Measurements from ENCODE around the gene GNAI3.

GNAI3 gene

DNA sequence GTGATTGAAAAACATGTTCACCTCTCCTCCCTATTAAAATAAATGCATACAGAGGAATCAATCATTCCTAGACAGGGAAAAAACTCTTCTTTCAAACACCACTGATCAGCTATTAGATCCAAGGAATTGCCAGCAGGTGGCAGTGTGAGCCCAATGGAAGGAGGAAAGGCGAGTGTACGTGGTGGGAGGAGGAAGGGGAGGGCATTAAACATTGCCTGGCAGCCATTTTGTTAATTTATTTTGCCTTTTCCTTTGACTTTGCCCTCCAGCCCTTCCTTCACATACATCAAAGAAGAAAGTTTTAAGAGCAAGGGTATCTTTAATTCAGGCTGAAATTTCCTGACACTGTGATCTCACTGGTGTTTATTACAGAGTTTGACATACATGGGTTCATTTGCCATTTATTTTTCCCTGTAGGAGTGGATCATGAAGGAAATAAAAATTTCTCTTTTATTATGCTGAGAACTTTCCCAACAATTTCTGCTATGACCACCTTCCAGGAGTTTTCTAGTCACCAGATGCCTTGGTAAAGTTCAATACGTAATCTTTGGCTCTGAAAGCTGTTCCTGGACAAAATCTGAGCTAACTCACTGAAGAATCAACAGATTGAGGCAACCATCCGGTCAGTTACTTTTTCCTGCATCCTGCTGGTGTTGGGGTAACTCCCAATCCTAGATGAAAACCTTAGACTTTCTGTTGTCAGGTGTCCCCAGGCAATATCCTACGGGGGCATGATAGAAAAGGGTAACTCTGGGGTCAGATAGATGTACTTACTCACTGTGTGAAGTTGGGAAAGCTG lies 1.9 kb upstream of the GNAI3 start:
- DNase-seq, result peak; percentile 88

DNA sequence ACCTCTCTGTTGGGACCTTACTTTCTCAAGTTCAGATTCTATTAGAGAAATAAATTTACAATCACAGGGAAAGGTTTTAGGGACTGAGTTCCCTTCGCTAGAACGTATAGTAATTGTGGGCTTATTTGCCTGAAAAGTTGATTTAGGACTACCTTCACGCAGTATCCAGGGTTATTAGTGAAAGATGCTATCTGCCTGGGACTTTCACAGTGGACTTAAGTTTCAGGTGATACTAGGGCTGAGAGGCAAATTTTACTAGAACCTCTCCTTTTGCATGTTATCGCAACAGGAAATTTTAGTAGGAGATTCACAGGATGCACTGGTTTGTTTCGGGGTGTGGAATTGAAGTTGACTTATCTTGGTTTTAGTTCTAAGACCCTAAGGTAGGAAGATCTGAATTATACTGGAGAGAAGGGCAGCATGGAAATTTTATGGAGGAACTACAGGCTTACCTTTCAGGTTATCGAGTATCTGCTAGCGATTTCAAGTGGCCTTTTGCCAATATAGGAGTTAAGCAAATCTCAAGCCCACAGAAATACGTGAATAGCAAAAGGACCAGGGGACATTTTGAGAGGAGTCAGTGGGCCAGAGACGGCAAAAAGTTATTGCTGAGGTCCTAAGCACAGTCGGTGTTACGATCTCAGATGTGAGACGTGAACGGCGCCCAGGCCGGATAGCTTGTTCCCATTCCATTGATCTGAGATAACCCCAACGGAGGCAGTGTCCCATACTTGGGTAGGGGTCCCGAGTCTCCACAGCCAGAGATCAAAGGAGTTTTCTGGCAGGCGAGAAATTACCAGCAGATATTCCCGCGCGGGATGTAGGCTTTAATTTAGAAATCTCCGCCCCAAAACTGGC lies 723 bp upstream of the GNAI3 start:
- no peak for DNase-seq

DNA sequence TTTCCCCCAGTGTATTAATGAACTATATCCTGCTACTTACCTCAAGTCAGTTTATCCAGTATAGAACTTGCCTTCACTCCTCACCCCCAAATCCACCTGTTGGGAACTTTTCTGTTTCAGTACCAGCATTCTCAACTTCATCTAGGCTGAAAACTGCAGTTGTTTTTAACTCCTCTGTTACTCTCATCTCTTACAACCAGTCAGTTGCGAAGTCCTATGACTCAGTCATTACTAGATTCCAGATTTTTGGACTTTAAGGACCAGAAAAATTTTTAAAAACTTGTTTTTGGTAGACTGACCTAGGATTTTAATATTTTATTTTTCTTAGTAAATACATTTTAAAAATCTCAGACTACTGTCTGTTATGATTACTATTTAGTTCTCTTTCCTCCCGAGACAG lies 8.1 kb downstream of the GNAI3 start:
- DNase-seq, result no peak

DNA sequence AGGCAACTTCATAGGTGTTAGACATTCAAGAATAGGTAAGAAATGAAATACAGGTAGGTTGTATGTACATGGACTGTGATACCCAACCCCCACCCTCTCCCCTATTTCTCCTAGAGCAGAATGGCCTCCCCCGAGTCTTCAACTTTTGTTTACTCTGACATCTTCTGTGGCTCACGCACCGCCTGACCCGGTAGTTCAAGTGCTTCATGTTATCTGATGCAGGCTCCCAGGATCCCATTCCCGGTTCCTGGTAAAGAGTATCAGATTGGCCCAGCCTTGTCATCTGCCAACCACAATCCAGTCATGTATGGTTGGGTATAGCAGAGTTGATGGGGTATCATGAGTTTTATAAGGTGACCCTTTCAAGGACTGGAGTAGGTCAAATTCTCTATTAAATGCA lies 9.1 kb downstream of the GNAI3 start:
- DNase-seq, result no peak

DNA sequence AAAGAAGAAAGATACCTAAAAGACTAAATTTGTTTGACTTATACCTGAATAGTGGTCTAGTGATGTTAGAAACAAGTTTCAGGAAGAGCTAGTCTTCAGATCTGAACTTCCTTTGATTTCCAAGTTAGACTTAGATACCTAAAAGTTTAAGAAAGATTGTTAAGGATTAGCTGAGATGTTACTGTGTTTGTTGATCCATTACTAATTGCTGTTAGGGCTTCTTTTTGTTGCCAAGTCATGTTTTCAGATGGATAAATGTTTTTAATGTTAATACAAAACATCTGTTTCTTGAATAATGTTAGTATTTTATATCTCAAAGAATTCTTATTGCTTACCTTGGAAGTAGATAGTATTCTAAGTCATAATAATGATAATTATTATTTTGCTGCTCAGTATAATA lies 11.6 kb downstream of the GNAI3 start:
- no peak for DNase-seq

DNA sequence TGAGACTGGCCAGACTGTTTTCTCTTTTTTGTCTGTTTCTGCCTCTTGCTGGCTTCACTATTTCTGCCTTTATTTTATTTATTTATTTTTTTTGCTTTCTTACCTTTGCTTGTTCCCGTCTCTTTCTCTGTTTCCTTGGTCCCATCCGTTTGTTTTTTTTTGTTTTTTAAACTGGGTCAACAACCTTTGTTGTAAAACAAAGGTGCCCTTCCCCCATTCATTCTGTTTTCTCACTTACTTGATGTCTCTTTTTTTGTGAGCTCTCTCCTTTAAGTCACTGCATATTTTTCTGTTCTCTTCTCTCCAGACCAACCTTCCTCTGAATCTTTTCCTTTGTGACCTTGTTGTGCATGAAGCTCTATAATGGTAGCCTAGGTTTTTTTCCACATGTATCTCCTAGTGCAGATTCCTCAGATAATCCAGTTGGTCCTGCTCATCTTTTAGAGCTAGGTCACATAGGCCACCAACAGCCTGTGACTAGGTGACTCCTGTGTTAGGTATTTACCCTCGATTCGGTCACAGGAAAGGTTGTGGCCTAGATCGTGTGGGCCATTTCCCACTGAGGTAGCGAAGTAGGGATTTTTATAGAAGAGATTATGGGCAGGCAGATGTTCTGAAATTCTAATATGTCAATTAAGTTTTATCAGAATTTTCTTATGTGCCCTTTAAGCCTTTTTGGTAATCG lies 15.9 kb downstream of the GNAI3 start:
- DNase-seq, result no peak

DNA sequence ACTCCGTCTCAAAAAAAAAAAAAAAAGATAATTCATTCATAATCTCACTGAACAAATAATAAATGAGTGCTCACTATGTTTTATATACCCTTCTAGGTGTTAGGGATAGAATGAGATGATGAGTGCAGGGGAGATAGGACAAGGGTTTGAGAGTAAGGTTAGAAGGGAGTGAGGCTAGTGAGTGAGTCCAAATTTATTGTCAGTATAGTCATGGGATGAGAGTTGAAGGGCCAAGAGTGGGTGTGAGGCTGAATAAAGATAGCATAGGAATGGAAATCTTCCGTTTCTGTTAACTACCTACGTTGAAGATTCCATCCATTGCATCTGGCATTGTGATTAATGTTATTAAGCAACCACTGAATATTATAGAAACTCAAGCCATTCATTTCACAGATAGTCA lies 16.8 kb downstream of the GNAI3 start:
- DNase-seq, result no peak

DNA sequence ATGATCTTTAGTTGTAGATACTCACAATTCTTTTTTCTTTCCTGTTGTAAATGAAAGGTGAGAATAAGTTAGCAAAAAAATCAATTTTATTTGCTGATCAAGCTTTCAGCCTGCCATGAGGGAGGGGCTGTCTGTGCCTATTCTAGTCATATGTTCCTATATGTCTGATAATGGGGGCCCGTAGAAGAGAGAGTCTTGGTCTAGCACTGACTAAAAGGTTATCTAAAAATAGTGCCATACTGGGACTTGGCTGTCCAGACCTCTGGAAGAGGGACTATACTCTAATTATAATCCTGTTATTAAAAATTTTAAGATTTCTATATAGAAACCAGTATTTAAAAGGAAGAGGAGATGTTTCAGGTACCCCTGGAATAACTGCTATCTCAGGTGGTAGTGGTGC lies 18.6 kb downstream of the GNAI3 start:
- DNase-seq, result no peak

DNA sequence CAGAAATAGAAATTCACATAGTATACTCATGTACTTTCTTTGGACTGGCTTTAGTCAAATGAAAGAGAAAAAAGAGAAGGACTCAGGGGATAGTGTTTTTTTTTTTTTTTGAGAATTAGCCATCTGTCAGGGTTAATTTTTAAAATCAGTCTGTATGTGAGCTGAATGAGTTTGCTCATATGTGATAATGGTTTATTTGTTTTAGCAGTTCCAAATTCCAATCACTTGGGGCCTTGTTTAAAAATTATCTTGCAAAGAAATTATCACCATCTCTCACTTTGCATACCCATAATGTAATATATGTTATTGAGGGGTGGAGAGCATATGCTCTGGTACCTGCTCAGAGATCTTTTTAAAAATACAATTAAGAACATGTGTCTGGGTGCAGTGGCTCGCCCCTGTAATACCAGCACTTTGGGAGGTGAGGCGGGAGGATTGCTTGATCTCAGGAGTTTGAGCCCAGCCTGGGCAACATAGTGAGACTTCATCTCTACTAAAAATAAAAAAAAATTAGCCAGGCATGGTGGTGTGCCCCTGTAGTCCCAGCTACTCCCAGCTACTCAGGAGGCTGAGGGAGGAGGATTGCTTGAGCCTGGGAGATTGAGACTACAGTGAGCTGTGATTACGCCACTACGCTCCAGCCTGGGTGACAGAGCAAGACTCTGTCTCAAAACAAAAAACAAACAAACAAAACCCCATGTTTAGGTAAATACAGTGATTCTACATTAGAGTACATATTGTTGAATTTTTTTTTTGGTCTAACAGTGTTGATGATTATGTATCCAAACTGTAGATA lies 19.7 kb downstream of the GNAI3 start:
- no peak for DNase-seq

DNA sequence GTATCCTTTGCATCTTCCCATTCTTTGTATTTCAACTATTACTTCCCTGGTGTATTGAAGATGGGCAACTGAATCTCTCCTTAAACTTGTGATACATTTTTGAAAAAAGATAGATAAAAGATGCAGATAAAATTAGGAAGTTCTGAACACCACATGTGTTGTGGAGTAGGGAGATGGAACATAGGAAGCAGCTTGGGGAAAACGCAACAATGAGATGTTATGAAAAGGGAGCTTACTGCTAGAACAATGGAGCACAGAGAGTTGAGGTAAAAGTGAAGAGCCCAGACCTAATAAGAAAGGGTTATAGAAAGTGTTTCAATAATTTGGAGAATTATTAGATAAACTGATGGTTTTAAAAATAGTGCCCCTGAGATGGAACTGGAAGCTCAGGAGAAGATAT lies 20.9 kb downstream of the GNAI3 start:
- no peak for DNase-seq

DNA sequence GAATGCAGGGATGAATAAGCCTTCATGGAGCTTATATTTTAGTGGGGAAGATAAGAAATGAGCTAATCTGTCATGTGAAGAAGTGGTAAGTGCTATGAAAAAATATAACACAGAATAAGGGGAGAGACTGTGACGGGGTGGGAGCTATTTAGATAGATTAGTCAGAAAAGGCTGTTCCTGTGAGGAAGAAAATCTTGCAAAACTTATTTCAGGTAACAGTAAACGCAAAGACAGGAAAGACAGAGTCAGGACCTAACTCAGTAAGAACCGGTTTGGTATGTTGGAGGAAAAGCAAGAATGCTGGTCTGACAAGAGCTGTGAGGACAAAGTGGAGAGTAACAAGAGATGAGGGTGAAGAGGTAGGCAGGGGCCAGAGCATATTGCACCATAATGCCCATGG lies 22.0 kb downstream of the GNAI3 start:
- no peak for DNase-seq

DNA sequence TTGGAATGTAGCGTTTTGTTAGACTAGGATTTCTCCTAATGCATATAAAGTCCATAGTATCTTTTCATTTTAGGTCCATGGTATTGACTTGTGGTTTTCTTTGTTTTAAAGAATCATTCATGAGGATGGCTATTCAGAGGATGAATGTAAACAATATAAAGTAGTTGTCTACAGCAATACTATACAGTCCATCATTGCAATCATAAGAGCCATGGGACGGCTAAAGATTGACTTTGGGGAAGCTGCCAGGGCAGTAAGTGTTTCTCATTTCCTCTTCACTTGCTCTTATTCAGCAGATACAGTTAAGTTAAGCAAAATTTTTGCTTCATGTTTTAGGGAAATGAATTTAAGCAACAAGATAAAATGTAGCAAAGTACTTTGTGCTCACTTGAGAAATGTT lies 25.4 kb downstream of the GNAI3 start:
- no peak for DNase-seq

DNA sequence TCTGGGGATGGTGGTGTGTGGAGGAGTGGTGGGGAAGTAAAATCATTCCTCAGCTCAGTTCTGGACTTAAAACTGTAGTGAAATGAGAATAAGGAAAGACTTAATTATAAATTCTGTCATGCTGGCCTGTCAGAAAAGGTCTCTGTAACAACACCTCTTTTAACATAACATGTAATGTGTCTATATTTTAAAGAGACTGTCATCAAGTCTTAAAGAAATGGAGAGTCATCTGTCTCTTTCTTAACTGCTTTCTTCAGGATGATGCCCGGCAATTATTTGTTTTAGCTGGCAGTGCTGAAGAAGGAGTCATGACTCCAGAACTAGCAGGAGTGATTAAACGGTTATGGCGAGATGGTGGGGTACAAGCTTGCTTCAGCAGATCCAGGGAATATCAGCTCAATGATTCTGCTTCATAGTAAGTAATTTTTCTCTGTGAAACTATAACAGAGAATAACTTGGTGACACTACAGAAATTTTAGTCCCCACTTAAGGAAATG lies 30.6 kb downstream of the GNAI3 start:
- no peak for DNase-seq

DNA sequence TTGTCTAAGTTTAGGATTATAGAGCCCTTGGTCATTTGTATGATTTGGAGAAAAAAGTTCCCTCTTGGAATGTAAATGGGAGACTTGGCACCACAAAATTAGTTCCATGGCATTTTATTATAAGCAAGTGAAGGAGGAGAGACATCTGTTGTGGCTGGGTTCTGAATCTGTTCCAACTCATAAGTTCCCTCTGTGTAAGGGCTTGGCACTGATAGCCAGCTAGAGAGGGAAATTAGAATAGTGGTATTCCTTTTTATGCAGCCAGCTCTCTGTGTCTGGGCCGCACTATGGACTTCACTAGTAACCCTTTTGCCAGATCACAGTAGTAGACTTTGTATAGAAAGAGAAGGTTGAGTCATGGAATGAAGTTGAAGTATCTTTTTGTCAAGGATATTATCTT lies 31.1 kb downstream of the GNAI3 start:
- DNase-seq, result no peak

DNA sequence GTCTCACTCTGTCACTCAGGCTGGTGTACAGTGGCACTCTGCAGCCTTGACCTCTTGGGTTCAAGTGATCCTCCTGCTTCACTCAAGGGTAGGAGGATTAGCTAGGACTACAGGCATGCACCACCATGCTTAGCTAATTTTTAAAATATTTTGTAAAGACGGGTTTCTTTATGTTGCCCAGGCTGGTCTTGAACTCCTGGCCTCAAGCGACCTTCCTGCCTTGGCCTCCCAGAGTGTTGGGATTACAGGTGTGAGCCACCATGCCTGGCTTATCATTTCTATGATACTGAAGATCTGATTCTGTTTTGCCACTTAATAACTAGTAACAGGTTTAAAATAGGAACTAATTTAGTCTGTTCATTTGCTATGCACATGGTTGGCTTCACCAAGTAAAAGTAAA lies 33.6 kb downstream of the GNAI3 start:
- DNase-seq, result no peak

DNA sequence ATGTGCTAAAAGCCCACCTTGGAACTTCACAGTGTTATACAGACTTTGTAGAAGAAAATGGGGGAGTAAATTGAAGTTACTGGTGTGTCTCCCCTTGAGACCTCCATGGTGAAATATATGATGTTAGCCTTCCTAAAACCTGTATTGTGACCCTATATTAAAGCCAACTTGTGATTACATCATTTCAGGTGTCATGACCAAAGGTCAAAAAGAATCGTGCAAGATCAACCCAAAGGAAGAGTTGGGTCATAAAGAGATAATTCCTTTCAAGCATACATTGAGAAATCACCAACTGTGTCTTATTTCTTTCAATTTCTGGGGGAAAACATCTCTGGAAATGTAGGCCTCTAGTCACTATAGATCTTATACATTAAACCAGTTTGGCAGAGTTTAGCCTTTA lies 36.4 kb downstream of the GNAI3 start:
- DNase-seq, result no peak

DNA sequence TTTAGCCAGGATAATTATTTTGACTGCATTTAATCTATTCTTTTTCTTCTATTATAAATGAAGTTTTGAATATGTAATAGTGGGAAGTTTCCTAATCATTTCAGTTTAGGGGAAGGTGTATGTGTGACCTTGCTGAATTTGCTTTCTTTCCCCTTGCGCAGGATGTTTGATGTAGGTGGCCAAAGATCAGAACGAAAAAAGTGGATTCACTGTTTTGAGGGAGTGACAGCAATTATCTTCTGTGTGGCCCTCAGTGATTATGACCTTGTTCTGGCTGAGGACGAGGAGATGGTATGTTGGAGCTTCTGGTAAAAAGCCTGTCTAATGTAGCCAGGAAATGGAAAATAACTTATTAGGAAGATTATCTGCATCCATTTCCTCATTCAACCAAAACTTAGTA lies 37.6 kb downstream of the GNAI3 start:
- DNase-seq, result no peak

DNA sequence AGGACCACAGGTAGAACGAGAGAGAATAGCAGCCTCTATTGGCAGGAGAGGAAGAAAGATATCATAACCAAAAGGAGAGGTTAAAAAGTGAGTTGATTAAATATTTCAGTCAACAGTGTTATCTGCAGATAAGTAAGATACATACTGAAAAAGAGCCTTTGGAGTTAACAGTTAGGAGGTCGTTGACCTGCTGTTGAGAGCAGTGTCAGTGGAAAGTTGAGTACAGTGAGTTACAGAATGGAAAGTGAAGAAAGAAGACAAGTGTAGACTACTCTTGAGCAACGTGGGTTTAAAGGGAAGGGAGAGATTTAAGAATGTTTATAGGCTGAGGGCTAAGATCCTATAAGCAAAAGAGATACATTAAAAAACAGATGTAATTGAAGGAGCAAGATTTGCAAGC lies 40.8 kb downstream of the GNAI3 start:
- no peak for DNase-seq

DNA sequence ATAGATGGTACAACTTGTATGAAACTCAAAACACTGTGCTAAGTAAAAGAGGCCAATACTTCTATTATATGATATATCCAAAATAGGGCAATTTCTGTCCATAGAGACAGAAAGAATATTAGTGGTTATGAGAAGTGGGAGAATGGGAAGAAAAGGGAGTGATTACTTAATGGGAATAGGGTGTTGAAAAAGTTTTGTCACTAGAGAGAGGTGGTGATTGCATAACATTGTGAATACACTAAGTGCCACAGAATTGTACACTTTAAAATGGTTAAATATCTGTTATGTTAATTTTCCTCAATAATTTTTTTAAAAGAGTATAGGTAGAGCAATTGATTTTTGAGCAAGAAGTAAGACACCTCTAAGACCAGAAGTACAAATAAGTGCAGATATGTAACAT lies 41.3 kb downstream of the GNAI3 start:
- no peak for DNase-seq

DNA sequence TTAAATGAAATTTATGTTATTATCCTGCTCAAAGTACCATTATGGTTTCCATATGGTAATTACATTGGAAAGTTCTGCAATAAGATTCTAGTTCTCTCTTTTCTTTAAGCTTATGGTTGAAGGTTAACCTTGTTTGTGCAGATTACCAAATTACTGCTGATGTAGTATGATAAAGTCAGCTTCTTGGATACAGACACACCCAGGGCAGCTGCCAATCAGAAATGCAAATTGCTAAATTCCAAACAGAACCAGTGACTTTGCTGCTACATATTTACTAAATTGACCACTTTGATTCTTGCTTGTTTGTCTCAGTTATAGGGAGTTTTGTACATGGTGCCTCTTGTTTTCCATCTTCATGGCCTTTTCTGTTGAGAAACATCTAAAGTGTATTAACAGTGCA lies 44.5 kb downstream of the GNAI3 start:
- no peak for DNase-seq

DNA sequence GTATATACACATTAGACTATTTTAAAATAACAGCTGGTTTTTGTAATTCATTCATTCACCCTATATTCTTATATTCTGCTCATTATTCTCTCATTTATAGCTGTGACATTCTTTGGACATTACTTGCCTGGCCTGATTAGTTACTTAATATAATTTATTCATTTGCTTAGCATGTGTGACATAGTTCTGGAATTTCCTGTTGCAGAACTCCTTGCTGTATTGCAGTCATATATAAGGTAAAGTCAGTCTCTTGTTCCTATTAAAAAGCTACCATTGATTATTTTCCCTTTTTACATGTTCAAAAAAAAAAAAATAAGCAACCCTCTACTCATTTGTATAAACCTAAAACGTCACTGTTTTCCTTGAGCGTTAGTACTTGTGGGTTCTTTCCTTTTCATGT lies 47.1 kb downstream of the GNAI3 start:
- peak; percentile 63 for DNase-seq

DNA sequence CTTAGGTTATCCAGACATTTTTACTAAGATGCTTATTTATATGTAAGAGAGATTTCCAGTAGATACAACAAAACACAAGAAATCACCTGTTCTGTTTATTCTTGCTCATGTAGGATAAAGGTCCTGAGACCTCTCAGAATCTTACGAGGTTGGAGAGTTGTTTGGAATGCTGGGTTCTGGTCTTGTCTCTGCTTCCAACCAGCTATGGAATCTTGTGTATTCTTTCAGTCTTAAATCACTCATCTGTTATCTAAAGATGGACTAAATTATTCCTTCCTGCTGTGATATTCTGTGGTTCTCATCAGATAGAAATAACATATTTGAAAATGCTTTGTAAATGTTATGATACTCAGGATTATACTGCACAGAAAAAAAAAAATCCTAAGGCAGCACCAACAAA lies 49.7 kb downstream of the GNAI3 start:
- no peak for DNase-seq

DNA sequence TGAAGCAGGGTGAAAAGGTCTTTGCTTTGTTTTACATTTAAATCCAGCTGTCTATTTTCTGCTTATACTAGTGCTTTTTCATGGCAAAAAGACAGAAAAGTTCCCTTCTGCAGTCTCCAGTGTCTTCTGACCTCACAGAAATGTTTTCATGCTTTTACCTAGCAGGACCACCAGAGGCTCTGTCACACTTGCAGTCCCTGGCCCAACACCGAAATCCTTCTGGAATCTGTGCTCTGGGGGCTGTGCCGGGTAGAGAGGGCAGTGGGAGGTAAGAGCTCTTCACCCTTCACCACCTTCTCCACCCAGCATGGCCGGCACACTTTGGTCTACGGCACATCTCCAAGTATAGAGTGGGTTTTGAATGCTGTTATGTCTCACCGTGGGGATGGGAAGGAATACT lies 50.2 kb downstream of the GNAI3 start:
- no peak for DNase-seq

Measured in fibroblast of upper back skin (primary cell).